ENCODE measurements around the gene CHKA. TPM values are rescaled to one million over a fixed set of nuclear protein-coding genes. Genes with fewer than 3 reads are reported as not detected.

Gene CHKA
- total and polyA plus RNA-seq, 2 of the 8 experiments (the other 6 are each of a cell fraction or from before 2014, with no cell fraction given): 61.2 to 86.6 TPM

DNA sequence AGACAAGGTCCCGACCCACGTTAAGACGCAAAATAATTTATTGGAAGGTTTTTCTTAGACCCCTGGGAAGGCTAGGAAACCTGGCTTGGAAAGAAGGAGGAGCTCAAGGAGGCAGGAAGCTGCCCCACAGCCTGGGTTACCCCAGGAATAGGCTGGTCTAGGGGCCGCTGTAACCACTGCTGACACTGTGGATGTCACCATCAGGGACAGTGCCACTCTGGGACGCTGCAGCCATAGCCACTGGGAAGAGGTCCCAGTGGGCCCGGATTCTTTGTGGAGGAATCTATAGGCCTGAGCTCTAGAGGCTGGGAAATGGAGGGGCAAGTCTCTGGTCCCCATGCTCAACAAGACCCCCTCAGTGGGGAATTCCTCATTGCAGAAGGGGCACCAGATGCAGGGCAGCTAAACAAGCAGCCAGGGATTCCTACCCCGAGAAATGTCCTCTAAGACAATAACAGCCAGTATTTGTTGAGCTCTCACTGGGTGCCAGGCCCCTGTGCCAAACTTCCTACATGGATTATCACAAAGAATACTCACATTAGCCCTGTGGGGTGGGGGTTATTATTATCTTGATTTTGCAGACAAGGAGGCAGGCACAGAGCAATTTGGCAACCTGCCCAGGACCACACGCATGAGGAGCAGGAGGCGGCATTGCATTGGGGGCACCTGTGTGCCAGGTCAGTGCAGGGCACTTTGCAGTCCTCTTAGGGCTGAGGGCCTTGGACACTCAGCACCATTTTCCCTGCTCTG is 19.5 kb upstream of the CHKA start:
- no peak overlapping the region for H3K4me3 ChIP-seq (ENCODE audit: extremely low read depth in 1 of 4, insufficient read depth in 2 of 4, low read depth in 3 of 4, low read length in 4 of 4)
- POLR2A ChIA-PET (ENCODE audit: partially characterized antibody): interaction anchor here (0.8 to 1.6 kb wide), 5 partner anchors 13 to 69 kb away, joined by 3 to 4 read pairs (median 4); no protein-coding TSS in a partner anchor
- FAIRE-seq: no peak
- no peak overlapping the region for H2BK5ac ChIP-seq (ENCODE audit: low read depth, low read length)
- no peak overlapping the region for H3K9ac ChIP-seq (replicated peaks in 1 of 4; ENCODE audit: extremely low read depth in 1 of 4, low read depth in 3 of 4, low read length in 3 of 4)
- no peak overlapping the region for H3K27ac ChIP-seq (ENCODE audit: low read depth, low read length)
- CTCF ChIA-PET (ENCODE audit: partially characterized antibody): interaction anchor here (0.5 to 1.2 kb wide), 2 partner anchors 66 to 1398 kb away, joined by 3 read pairs; no protein-coding TSS in a partner anchor
- no peaks in the 10 kb centered on the region for H4K20me1 ChIP-seq (replicated peaks in 1 of 2; ENCODE audit: control insufficient read depth in 1 of 2, insufficient read depth in 2 of 2, low read length in 2 of 2)
- H3K4ac ChIP-seq (replicated peaks; ENCODE audit: insufficient read length, low read depth, low read length): no peak overlapping the region
- H2BK12ac ChIP-seq (ENCODE audit: low read depth, low read length): no peak overlapping the region
- H3K4me1 ChIP-seq (replicated peaks in 1 of 4; ENCODE audit: control insufficient read depth in 3 of 4, insufficient read depth in 4 of 4, low read length in 3 of 4): no peaks in the 10 kb centered on the region
- no peak for DNase-seq (ENCODE audit: low read depth in 1 of 2, low spot score in 2 of 2)
- H2BK15ac ChIP-seq (ENCODE audit: low read length): no peak overlapping the region
- H4K8ac ChIP-seq (ENCODE audit: extremely low read depth, insufficient read depth, low read length): peak overlapping the region; percentile 31; the same call in 1 of the 2 replicates
- H3K18ac ChIP-seq (ENCODE audit: extremely low read depth, low read length): no peak overlapping the region
- H3K4me2 ChIP-seq (ENCODE audit: insufficient read depth in 1 of 2, low read depth in 2 of 2, low read length in 2 of 2): no peak overlapping the region
- H3K79me2 ChIP-seq (ENCODE audit: control insufficient read depth in 1 of 2, insufficient read depth in 2 of 2, low read length in 2 of 2): no peaks in the 10 kb centered on the region
- H2BK20ac ChIP-seq (ENCODE audit: low read length): no peak overlapping the region
- no peak overlapping the region for H4K91ac ChIP-seq (replicated peaks; ENCODE audit: insufficient read length, low read length)
- H3K9me3 ChIP-seq (ENCODE audit: insufficient read depth in 2 of 2, low read depth in 1 of 2, low read length in 1 of 2): no peaks in the 10 kb centered on the region
- no peaks in the 10 kb centered on the region for H3K23me2 ChIP-seq (ENCODE audit: low read depth, low read length)
- no peak overlapping the region for H3K56ac ChIP-seq (replicated peaks; ENCODE audit: insufficient read length, low read depth, low read length)
- WGBS, 2 experiments (ENCODE audit: extremely low coverage in 1 of 2, insufficient coverage in 1 of 2, insufficient read length in 1 of 2, insufficient replicate concordance in 2 of 2, low coverage in 1 of 2, low lambda C conversion rate in 2 of 2, missing lambda C conversion rate in 1 of 2): 95% methylated on average over 9 of the region's 9 CpGs; no CpG with 5 or more reads in 1 of the 2 experiments
- H3K36me3 ChIP-seq (ENCODE audit: control insufficient read depth in 2 of 4, insufficient read depth in 4 of 4, low read length in 3 of 4): no peaks in the 10 kb centered on the region
- H3K79me1 ChIP-seq (ENCODE audit: low read depth, low read length): no peaks in the 10 kb centered on the region; the same call in 1 of the 2 replicates
- H3K23ac ChIP-seq (ENCODE audit: insufficient read length): no peak overlapping the region
- no peak overlapping the region for H2AFZ ChIP-seq (ENCODE audit: low read length)
- no peaks in the 10 kb centered on the region for H3K27me3 ChIP-seq (replicated peaks in 1 of 4; ENCODE audit: control insufficient read depth in 3 of 4, extremely low read depth in 1 of 4, insufficient read depth in 3 of 4, low read length in 3 of 4)
- no peak overlapping the region for H4K5ac ChIP-seq (ENCODE audit: insufficient read length, low read depth, low read length)
- H2AK5ac ChIP-seq (ENCODE audit: low read depth, low read length): no peak overlapping the region
- no peak overlapping the region for H3K14ac ChIP-seq (ENCODE audit: insufficient read length)
- no peak overlapping the region for H2BK120ac ChIP-seq (replicated peaks; ENCODE audit: low read depth, low read length)
- TF ChIP-seq ASH2L (IDR thresholded peaks at IDR 0.05; ENCODE audit: low read length): no peak
- TF ChIP-seq GTF2F1 (IDR thresholded peaks at IDR 0.05; ENCODE audit: borderline replicate concordance, low read depth, low read length): no peak
- TF ChIP-seq BACH1 (IDR thresholded peaks at IDR 0.05; ENCODE audit: low read length): no peak
- TF ChIP-seq, protein P1, sequence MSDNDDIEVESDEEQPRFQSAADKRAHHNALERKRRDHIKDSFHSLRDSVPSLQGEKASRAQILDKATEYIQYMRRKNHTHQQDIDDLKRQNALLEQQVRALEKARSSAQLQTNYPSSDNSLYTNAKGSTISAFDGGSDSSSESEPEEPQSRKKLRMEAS (IDR thresholded peaks at IDR 0.05): no peak
- TF ChIP-seq NRF1 (IDR thresholded peaks at IDR 0.05; ENCODE audit: low read depth, low read length): no peak
- no peak for TF ChIP-seq RAD21 (IDR thresholded peaks at IDR 0.05 in 1 of 2, conservative IDR thresholded peaks at IDR 0.05 in 1 of 2; ENCODE audit: low read depth in 2 of 2, low read length in 2 of 2)
- no peak for TF ChIP-seq SIX5 (IDR thresholded peaks at IDR 0.05; ENCODE audit: low read depth, low read length)

Data from H1 (cell line).